Caki2 (cell line): ENCODE results near the gene CLNK. TPM values are rescaled to one million over a fixed set of nuclear protein-coding genes. Genes with fewer than 3 reads are reported as not detected.
"Not testable (repeated sequence)": the region's sequence is repeated elsewhere in the genome, so short reads cannot be mapped to it uniquely, and the experiment has no call there.

ENCODE experiments used
- DNase-seq: peaks from one replicate; pipeline ENCODE4 v3.0.0-alpha.2; 2015; ENCODE audit warnings: low read depth
- in situ Hi-C: cut with HindIII; loops from 2 replicates; pipeline ENCODE4 v1.10.0; 2016; ENCODE audit warnings: low sequenced_read_pairs, low pct_unique_long_range_greater_than_20kb, mixed read lengths
- total RNA-seq: library from RNA; depleted of rRNA; stranded (reverse); fragments of >200 nt; shearing (Covaris generic); gene quantifications from 2 replicates; pipeline ENCODE4 v1.2.3, GENCODE V29; 2014; ENCODE audit warnings: low replicate concordance

Gene CLNK
- total RNA-seq, 1 experiment from 2014 or later: not detected

DNA sequence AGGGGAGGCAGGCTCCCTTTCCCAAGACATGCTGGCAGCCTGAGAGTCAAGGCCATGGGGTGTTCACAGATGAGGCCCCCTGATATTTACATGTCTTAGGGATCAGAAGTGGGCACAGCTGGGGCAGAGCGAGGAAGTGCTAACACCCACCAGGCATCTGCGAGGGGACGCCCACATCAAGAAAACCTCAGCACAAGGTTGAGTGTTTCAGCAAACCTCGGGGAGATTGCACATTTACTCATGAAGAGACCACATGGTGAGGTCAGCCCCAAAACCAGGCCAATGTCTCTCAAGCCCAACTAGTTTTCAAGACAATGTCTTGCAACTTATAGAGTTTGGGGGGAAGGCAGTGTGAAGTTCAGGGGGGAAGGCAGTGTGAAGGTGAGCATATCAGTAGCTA lies 55.2 kb downstream of the CLNK start:
- in situ Hi-C loops: no loop called here
- DNase-seq: no peak

- in situ Hi-C loops: no loop called here
Observed at GRCh38 chr4:10625131-10625530, 59.4 kb downstream of the CLNK start.

DNA sequence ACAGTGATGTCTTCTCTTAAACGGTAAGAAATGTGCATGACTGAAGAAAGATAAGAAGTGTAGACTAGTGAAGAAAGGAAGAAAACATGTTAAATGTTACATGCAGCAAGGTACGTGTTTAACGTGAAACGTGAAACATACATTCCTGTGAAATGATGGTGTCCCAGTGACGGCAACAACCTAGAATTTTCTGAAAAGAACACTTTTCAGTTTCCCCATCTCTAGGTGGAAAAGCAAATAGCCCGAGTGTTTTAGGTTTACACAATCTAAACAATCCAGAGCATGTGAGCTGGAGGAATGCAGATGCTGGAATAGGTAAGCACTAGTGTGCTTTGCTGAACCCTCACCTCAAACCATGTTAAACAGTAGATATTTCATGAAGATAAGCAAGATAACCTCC lies 60.7 kb downstream of the CLNK start:
- no peak for DNase-seq
- in situ Hi-C loops: no loop called here

More at GRCh38 chr4:10625131-10625530, 59.4 kb downstream of the CLNK start:
- no peak for DNase-seq

GRCh38 chr4:10623241-10623640 lies 61.3 kb downstream of the CLNK start:
- in situ Hi-C loops: no loop called here
- no peak for DNase-seq

DNA sequence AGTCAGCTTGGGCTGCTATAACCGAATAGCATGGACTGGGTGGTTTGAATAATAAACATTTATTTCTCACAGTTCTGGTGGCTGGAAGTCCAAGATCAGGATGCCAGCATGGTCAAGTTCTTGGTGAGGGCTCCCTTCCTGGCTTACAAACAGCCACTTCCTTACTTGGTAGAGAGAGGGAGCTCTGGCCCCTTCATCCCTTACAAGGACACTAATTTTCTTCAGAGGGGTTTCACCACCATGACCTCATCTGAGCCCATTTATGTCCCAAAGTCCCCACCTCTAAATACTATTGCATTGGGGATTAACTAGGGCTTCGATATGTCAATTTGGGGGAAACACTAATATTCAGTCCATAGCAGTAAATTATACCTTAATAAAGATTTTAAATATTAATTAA lies 61.8 kb downstream of the CLNK start:
- in situ Hi-C loops: no loop called here
- no peak for DNase-seq

- DNase-seq: no peak
- in situ Hi-C loops: no loop called here
Observed at GRCh38 chr4:10620935-10621488, 63.6 kb downstream of the CLNK start.

GRCh38 chr4:10619855-10620254 lies 64.7 kb downstream of the CLNK start:
- DNase-seq: no peak
- in situ Hi-C loops: no loop called here

- in situ Hi-C loops: no loop called here
- DNase-seq: peak; percentile 35
Observed at GRCh38 chr4:10619220-10619619, 65.3 kb downstream of the CLNK start.

GRCh38 chr4:10614926-10615325 lies 69.6 kb downstream of the CLNK start:
- in situ Hi-C loops: not testable (repeated sequence)

GRCh38 chr4:10613926-10614478 lies 70.6 kb downstream of the CLNK start:
- DNase-seq: no peak
- in situ Hi-C loops: no loop called here

More at GRCh38 chr4:10614926-10615325, 69.6 kb downstream of the CLNK start:
- not testable (repeated sequence) for DNase-seq

- in situ Hi-C loops: no loop called here
- DNase-seq: no peak
Observed at GRCh38 chr4:10612476-10612875, 72.1 kb downstream of the CLNK start.

DNA sequence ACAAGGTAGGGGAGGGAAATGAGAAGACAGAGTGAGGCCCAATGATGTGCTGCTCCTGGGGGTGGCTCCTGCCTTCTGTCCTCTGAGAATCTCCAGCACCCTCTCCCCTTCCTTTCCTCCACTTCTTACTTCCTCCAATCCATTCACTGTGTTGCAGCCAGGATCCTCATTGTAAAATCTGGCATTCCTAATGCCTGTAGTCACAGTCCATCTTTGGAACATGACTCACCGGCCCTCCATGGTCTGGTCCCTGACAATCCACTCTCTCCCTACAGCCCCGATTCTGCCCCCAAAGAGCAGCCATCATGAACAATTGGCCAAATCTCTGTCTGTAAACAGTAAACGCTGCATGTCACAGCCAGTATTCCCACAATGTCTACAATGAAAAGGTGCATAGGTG lies 72.9 kb downstream of the CLNK start:
- peak; percentile 42 for DNase-seq
- in situ Hi-C loops: no loop called here

DNA sequence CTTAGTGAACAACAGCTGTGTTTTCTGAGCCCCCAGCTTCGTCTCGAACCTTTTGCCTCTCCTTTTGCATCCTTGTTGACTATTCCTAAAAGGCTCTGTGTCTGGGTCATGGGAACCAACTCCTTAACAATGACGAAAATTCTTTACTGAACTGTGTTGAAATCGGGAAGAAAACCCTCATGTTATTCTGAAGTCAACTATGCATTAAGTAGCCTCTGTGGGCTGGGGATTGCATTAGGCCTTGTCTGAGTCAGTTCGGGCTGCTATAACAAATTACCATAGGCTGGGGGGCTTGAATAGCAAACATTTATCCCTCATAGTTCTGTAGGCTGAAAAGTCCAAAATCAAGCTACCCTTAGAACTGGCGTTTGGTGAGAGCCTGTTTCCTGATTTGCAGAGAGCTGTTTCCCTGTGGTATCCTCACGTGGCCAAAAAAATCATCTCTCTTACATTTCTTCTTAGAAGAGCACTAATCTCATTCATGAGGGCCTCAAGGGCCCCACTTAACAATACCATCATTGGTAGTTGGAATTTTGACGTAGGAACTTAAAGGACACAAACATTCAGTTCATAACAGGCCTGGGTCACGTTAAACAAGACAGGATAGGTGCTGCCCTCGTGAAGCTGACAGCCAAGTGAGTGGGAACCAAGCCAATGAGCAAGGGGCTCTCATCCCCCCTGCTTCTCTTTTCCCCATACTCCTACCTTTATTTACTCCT lies 75.9 kb downstream of the CLNK start:
- in situ Hi-C loops: no loop called here
- DNase-seq: no peak

GRCh38 chr4:10607206-10607605 lies 77.4 kb downstream of the CLNK start:
- in situ Hi-C loops: no loop called here
- DNase-seq: no peak

DNA sequence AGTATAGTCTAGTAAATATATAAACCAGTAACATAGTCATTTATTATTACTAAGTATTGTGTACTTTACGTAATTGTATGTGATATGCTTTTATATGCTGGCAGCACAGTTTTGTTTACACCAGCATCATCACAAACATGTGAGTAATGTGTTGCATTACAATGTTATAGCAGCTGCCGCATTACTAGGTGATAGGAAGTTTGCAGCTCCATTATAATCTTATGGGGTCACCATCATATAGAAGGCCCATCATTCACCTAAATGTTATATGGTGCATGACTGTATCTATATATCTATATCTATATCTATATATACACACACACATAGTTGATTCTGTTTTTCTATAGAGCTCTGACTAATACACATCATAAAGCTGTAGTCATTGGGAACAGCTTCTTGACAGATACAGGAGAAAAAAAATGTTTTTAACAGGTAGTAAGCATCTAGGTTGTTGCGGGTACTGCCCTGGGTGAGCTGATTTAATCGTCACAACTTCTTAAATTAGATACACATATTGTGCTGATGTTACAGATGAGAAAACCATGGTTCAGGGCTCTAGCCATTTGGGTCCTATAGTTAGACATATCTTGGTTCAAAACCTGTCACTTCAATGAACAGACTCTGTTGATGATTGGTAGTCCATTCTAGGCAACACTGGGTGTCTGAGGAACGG lies 77.9 kb downstream of the CLNK start:
- in situ Hi-C loops: no loop called here

DNA sequence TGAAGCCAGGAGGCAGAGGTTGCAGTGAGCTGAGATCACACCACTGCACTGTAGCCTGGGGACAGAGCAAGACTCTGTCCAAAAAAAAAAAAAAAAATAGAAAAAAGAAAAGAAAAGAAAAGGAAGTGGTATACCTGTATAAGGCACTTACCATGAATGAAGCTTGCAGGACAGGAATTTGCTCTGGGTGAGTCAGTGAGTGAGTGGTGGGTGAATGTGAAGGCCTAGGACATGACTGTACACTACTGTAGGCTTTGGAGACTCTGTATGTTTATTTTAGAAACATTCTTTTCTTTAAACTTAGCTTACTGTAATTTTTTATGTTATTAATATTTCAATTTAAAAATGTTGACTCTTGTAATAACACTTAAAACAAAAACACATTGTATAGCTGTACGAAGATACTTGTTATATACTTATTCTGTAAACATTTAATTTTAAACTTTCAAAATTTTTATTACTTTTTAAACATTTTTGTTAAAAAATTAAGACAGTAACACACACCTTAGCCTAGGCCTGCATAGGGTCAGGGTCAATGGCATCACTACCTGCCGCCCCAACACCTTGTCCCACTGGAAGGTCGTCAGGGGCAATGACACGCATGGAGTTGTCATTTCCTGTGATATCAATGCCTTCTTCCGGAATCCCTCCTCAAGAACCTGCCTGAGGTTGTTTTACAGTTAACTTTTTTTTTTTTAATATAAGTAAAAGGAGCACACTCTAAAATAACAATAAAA lies 78.7 kb downstream of the CLNK start:
- in situ Hi-C loops: no loop called here
- no peak for DNase-seq

More for the DNA sequence above, 77.9 kb downstream of the CLNK start:
- no peak for DNase-seq

GRCh38 chr4:10605031-10605430 lies 79.5 kb downstream of the CLNK start:
- in situ Hi-C loops: no loop called here

DNA sequence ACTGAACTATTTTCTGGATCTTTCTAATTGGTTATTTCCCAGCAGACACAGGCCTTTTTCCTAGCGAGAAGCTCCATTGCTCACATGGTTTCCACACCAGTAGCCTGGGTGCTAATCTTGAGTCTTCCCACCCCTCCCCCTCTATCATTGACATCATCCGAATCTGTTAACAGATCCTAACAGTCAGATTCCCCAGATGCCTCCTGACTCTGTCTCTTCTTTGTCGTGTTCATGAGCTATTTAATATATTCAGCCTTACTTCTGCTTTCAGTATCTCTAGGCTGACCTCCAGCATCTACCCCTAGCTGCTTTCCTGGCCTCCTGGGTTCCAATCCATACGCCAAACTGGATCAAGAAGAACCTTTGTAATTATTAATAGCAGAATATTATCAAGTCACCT lies 85.0 kb downstream of the CLNK start:
- DNase-seq: no peak
- in situ Hi-C loops: no loop called here

More at GRCh38 chr4:10605031-10605430, 79.5 kb downstream of the CLNK start:
- DNase-seq: no peak

DNA sequence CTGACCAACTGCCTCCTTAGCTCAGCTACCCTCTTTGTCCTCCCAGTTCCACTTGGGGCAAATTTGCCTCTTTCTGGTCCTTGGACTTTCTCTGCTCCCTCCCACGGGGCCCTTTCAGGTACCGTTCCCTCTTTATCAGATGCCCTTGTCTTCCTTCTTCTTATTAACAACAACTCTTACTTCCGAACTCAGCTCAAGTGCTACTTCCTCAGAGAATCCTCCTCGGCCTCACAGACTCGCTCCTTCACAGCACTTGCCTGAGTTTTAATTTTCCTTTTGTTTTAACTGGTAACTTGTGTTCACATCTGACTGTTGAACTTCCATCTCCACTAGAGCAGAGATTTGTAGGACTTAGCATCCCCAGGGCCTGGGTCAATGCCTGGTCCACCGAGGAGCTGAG lies 85.7 kb downstream of the CLNK start:
- no peak for DNase-seq

More for the DNA sequence above, 85.7 kb downstream of the CLNK start:
- in situ Hi-C loops: no loop called here
